Effector memory CD4-positive, alpha-beta T cell (primary cell): Measurements from ENCODE around the gene FAM180B.
"Not testable (repeated sequence)": the region's sequence is repeated elsewhere in the genome, so short reads cannot be mapped to it uniquely, and the experiment has no call there.

ENCODE experiments used
- DNase-seq, 3 donors: peaks; one replicate each; pipeline ENCODE4 v3.0.0-alpha.2; 2020
- H3K27ac ChIP-seq: 2 replicates; pipeline ENCODE4 v1.7.0; 2013; ENCODE audit warnings: mild to moderate bottlenecking, low read length, moderate library complexity; ENCODE audit not compliant: insufficient read depth, poor library complexity, severe bottlenecking
- H3K27me3 ChIP-seq: replicated peaks from 2 replicates; pipeline ENCODE4 v1.7.0; 2013; ENCODE audit warnings: mild to moderate bottlenecking, low read length; ENCODE audit not compliant: insufficient read depth, control insufficient read depth, poor library complexity, severe bottlenecking
- H3K36me3 ChIP-seq: 2 replicates; pipeline ENCODE4 v1.7.0; 2013; ENCODE audit warnings: mild to moderate bottlenecking, low read length, moderate library complexity; ENCODE audit not compliant: control insufficient read depth, insufficient read depth
- H3K4me1 ChIP-seq: 2 replicates; pipeline ENCODE4 v1.7.0; 2013; ENCODE audit warnings: low read length, mild to moderate bottlenecking; ENCODE audit not compliant: control insufficient read depth, insufficient read depth, poor library complexity, severe bottlenecking
- H3K4me3 ChIP-seq: 2 replicates; pipeline ENCODE4 v1.7.0; 2013; ENCODE audit warnings: low read length, low read depth, mild to moderate bottlenecking; ENCODE audit not compliant: insufficient read depth, poor library complexity, severe bottlenecking
- H3K9me3 ChIP-seq: 2 replicates; pipeline ENCODE4 v1.7.0; 2013; ENCODE audit warnings: mild to moderate bottlenecking, low read length, moderate library complexity; ENCODE audit not compliant: control insufficient read depth

Gene FAM180B

GRCh38 chr11:47552056-47552565 is 34.4 kb upstream of the FAM180B start:
- peak in 1 of 3 donors; percentile 10 for DNase-seq
- Histone ChIP-seq H3K4me3 (peak overlapping the region; percentile 64), H3K36me3 (no peaks in the 10 kb centered on the region)

GRCh38 chr11:47552566-47553405 is 33.7 kb upstream of the FAM180B start, which contains the start of gene CELF1:
CELF1 (minus strand) TSS chr11:47553132; CDS start chr11:47499523, 53,609 bp downstream.
- H3K4me1 ChIP-seq: peaks cover 14% of the 10 kb centered on the region
- H3K9me3 ChIP-seq: no peaks in the 10 kb centered on the region
- H3K27ac ChIP-seq: peak within 1 kb of the TSS; percentile 83
- no peaks in the 10 kb centered on the region for H3K36me3 ChIP-seq
- no peaks in the 10 kb centered on the region for H3K27me3 ChIP-seq
- H3K4me3 ChIP-seq: peak within 1 kb of the TSS; percentile 64
- DNase-seq: peak; percentile 84 to 87 (median 87)

More at GRCh38 chr11:47552056-47552565, 34.4 kb upstream of the FAM180B start:
- peak overlapping the region; percentile 83 for H3K27ac ChIP-seq
- H3K4me1 ChIP-seq: peaks cover 14% of the 10 kb centered on the region
- no peaks in the 10 kb centered on the region for H3K9me3 ChIP-seq
- H3K27me3 ChIP-seq: no peaks in the 10 kb centered on the region

GRCh38 chr11:47553406-47553743 is 33.1 kb upstream of the FAM180B start:
- H3K27me3 ChIP-seq: no peaks in the 10 kb centered on the region
- H3K36me3 ChIP-seq: no peaks in the 10 kb centered on the region
- peak overlapping the region; percentile 57 for H3K27ac ChIP-seq
- H3K9me3 ChIP-seq: no peaks in the 10 kb centered on the region
- H3K4me3 ChIP-seq: peak overlapping the region; percentile 53
- no peak for DNase-seq
- H3K4me1 ChIP-seq: peaks cover 14% of the 10 kb centered on the region

GRCh38 chr11:47557004-47557403 is 29.5 kb upstream of the FAM180B start:
- not testable (repeated sequence) for H3K4me1 ChIP-seq, H3K27me3 ChIP-seq, H3K9me3 ChIP-seq, H3K4me3 ChIP-seq, DNase-seq, H3K36me3 ChIP-seq, H3K27ac ChIP-seq

- no peaks in the 10 kb centered on the region for H3K27me3 ChIP-seq
- H3K9me3 ChIP-seq: no peaks in the 10 kb centered on the region
- H3K36me3 ChIP-seq: no peaks in the 10 kb centered on the region
- no peak overlapping the region for H3K27ac ChIP-seq
- no peak overlapping the region for H3K4me3 ChIP-seq
- no peaks in the 10 kb centered on the region for H3K4me1 ChIP-seq
- no peak for DNase-seq
Measured at GRCh38 chr11:47558695-47559094, 27.8 kb upstream of the FAM180B start.

- no peak for DNase-seq
- H3K27ac ChIP-seq: no peak overlapping the region
- H3K36me3 ChIP-seq: no peaks in the 10 kb centered on the region
- no peak overlapping the region for H3K4me3 ChIP-seq
- H3K4me1 ChIP-seq: peaks cover 6% of the 10 kb centered on the region
- no peaks in the 10 kb centered on the region for H3K9me3 ChIP-seq
- no peaks in the 10 kb centered on the region for H3K27me3 ChIP-seq
Measured at GRCh38 chr11:47560426-47560825, 26.1 kb upstream of the FAM180B start.

- DNase-seq, H3K27me3 ChIP-seq, H3K9me3 ChIP-seq, H3K36me3 ChIP-seq, H3K4me3 ChIP-seq, H3K27ac ChIP-seq: not testable (repeated sequence)
- peaks cover 16% of the 10 kb centered on the region for H3K4me1 ChIP-seq
Measured at GRCh38 chr11:47562393-47562792, 24.1 kb upstream of the FAM180B start.

GRCh38 chr11:47564366-47564765 is 22.1 kb upstream of the FAM180B start:
- H3K4me3 ChIP-seq, H3K27ac ChIP-seq, H3K27me3 ChIP-seq, H3K36me3 ChIP-seq, H3K9me3 ChIP-seq, DNase-seq: not testable (repeated sequence)
- peaks cover 16% of the 10 kb centered on the region for H3K4me1 ChIP-seq

- Histone ChIP-seq H3K4me1 (peaks cover 16% of the 10 kb centered on the region), H3K4me3 (peak overlapping the region; percentile 92)
- no peak for DNase-seq
Measured at GRCh38 chr11:47564933-47565339, 21.5 kb upstream of the FAM180B start.

More at GRCh38 chr11:47564933-47565339, 21.5 kb upstream of the FAM180B start:
- peaks cover 2% of the 10 kb centered on the region for H3K36me3 ChIP-seq
- no peaks in the 10 kb centered on the region for H3K9me3 ChIP-seq
- no peaks in the 10 kb centered on the region for H3K27me3 ChIP-seq
- peak overlapping the region; percentile 72 for H3K27ac ChIP-seq
